PC-9 (cell line): ENCODE measurements around the gene GABARAPL2. TPM values are rescaled to one million over a fixed set of nuclear protein-coding genes. Genes with fewer than 3 reads are reported as not detected.

Experiments
- BruUV-seq: library from RNA; stranded (reverse); fragments of 400-500 nt; replicated peaks from 2 replicates; lab custom pipeline; 2021; lab: Mats Ljungman, UMichigan
- CTCF ChIA-PET: fragments of 300-600 bp; sonication (Branson Sonifier 250); formaldehyde crosslinking; loops from one replicate; lab custom pipeline; 2022; ENCODE audit warnings: antibody characterized with exemption; lab: Charles Lee
- POLR2A ChIA-PET: fragments of 300-600 bp; sonication (Branson Sonifier 250); formaldehyde crosslinking; loops from one replicate; lab custom pipeline; 2022; ENCODE audit warnings: antibody characterized with exemption; ENCODE audit not compliant: unreplicated experiment; lab: Charles Lee
- DNase-seq, 2 experiments: peaks; one replicate each; pipeline versions ENCODE4 v3.0.0 to v3.0.0-alpha.2; 2015 to 2022; ENCODE audit warnings: mixed read lengths in 1 of 2
- H2AFZ ChIP-seq: fragments of 200-600 bp; sonication (generic); 2 replicates; pipeline ENCODE4 v1.8.1; 2017; ENCODE audit warnings: antibody characterized with exemption
- H3F3A ChIP-seq: fragments of 200-600 bp; sonication (generic); 2 replicates; pipeline ENCODE4 v1.8.1; 2017; ENCODE audit warnings: antibody characterized with exemption, mild to moderate bottlenecking, low read depth; ENCODE audit not compliant: insufficient read depth
- H3K27ac ChIP-seq: fragments of 200-600 bp; sonication (generic); 2 replicates; pipeline ENCODE4 v1.6.1; 2016; ENCODE audit warnings: mixed run types
- H3K27me3 ChIP-seq: fragments of 200-600 bp; sonication (generic); 2 replicates; pipeline ENCODE4 v1.6.1; 2016; ENCODE audit warnings: low read depth, mixed run types; ENCODE audit not compliant: insufficient read depth
- H3K36me3 ChIP-seq: fragments of 200-600 bp; sonication (generic); 2 replicates; pipeline ENCODE4 v1.6.1; 2016; ENCODE audit warnings: low read depth, mixed run types
- H3K4me1 ChIP-seq: fragments of 200-600 bp; sonication (generic); replicated peaks from 2 replicates; pipeline ENCODE4 v1.6.1; 2016; ENCODE audit warnings: mixed run types; ENCODE audit not compliant: insufficient read depth
- H3K4me2 ChIP-seq: fragments of 200-600 bp; sonication (generic); 2 replicates; pipeline ENCODE4 v1.6.1; 2017; ENCODE audit warnings: mixed run types
- H3K4me3 ChIP-seq: fragments of 200-600 bp; sonication (generic); 2 replicates; pipeline ENCODE4 v1.6.1; 2016; ENCODE audit warnings: mixed run types
- H3K79me2 ChIP-seq: fragments of 200-600 bp; sonication (generic); 2 replicates; pipeline ENCODE4 v1.6.1; 2017; ENCODE audit warnings: low read depth, mixed run types
- H3K9me2 ChIP-seq: fragments of 200-600 bp; sonication (generic); 2 replicates; pipeline ENCODE4 v1.8.1; 2017; ENCODE audit warnings: mild to moderate bottlenecking; ENCODE audit not compliant: insufficient read depth
- H3K9me3 ChIP-seq: fragments of 200-600 bp; sonication (generic); 2 replicates; pipeline ENCODE4 v1.8.1; 2016; ENCODE audit warnings: low read depth; ENCODE audit not compliant: insufficient read depth
- H4K20me1 ChIP-seq: fragments of 200-600 bp; sonication (generic); 2 replicates; pipeline ENCODE4 v1.8.1; 2017; ENCODE audit not compliant: insufficient read depth
- CTCF ChIP-seq: fragments of 200-600 bp; sonication (generic); conservative IDR thresholded peaks from 2 replicates; pipeline ENCODE4 v1.6.1; 2017; ENCODE audit warnings: mixed run types, antibody characterized with exemption, mild to moderate bottlenecking, moderate library complexity
- EZH2 ChIP-seq: fragments of 200-600 bp; sonication (generic); IDR thresholded peaks from 2 replicates; pipeline ENCODE4 v1.8.0; 2017; ENCODE audit warnings: antibody characterized with exemption, low read depth
- intact Hi-C: fragments of 100-400 bp; cut with micrococcal nuclease; formaldehyde crosslinking; loops from one replicate; pipeline ENCODE4 v1.10.0; 2022; ENCODE audit not compliant: unreplicated experiment
- total RNA-seq: library from RNA; stranded (reverse); gene quantifications from 2 replicates; pipeline ENCODE4 v1.2.3, GENCODE V29; 2021

The GABARAPL2 gene
- total RNA-seq, 1 experiment from 2014 or later, result 103 TPM

- Histone ChIP-seq H2AFZ (no peak overlapping the region), H3K36me3 (peaks cover 33% of the 10 kb centered on the region), H4K20me1 (peaks cover 22% of the 10 kb centered on the region), H3F3A (peaks cover 5% of the 10 kb centered on the region; the same call in 1 of the 2 replicates), H3K9me2 (no peaks in the 10 kb centered on the region), H3K9me3 (no peaks in the 10 kb centered on the region), H3K4me1 (no peaks in the 10 kb centered on the region), H3K4me3 (no peak overlapping the region), H3K4me2 (no peak overlapping the region), H3K27ac (no peak overlapping the region), H3K27me3 (no peaks in the 10 kb centered on the region), H3K79me2 (no peaks in the 10 kb centered on the region)
- POLR2A ChIA-PET, result no interaction called here
- intact Hi-C loops, result no loop called here
- BruUV-seq, result no TSS peak
- DNase-seq, result no peak
- CTCF ChIA-PET, result interaction anchor here (0.6 kb wide), 1 partner anchor 59 kb away, joined by 3 read pairs; no protein-coding TSS in a partner anchor
- TF ChIP-seq EZH2 (no peak), CTCF (no peak)
These were observed 10.2 kb downstream of the GABARAPL2 start for GRCh38 chr16:75576384-75576811.

GRCh38 chr16:75578212-75578611, 12.0 kb downstream of the GABARAPL2 start:
- Histone ChIP-seq H3K9me3 (no peaks in the 10 kb centered on the region), H3K27me3 (no peaks in the 10 kb centered on the region), H3K27ac (no peak overlapping the region), H3K79me2 (no peaks in the 10 kb centered on the region), H3K4me3 (no peak overlapping the region), H3K9me2 (no peaks in the 10 kb centered on the region), H3K36me3 (peaks cover 26% of the 10 kb centered on the region), H4K20me1 (peaks cover 14% of the 10 kb centered on the region; the same call in 1 of the 2 replicates), H2AFZ (no peak overlapping the region), H3K4me1 (no peaks in the 10 kb centered on the region), H3F3A (peaks cover 7% of the 10 kb centered on the region; the same call in 1 of the 2 replicates), H3K4me2 (no peak overlapping the region)
- POLR2A ChIA-PET, result no interaction called here
- BruUV-seq, result no TSS peak
- CTCF ChIA-PET, result no interaction called here
- TF ChIP-seq EZH2 (no peak), CTCF (no peak)
- intact Hi-C loops, result no loop called here
- no peak for DNase-seq

- Histone ChIP-seq H3K4me3 (no peak overlapping the region), H4K20me1 (peaks cover 11% of the 10 kb centered on the region; the same call in 1 of the 2 replicates), H3K4me1 (no peaks in the 10 kb centered on the region), H3K36me3 (peaks cover 24% of the 10 kb centered on the region), H3K79me2 (no peaks in the 10 kb centered on the region), H3K9me2 (no peaks in the 10 kb centered on the region), H2AFZ (no peak overlapping the region), H3K4me2 (no peak overlapping the region), H3K27ac (no peak overlapping the region), H3K27me3 (no peaks in the 10 kb centered on the region), H3K9me3 (no peaks in the 10 kb centered on the region), H3F3A (peaks cover 9% of the 10 kb centered on the region; the same call in 1 of the 2 replicates)
- BruUV-seq, result no TSS peak
- no peak for DNase-seq
- CTCF ChIA-PET, result no interaction called here
- POLR2A ChIA-PET, result interaction anchor here (0.5 to 0.7 kb wide), 2 partner anchors 21 to 63 kb away, joined by 3 to 13 read pairs; no protein-coding TSS in a partner anchor
- TF ChIP-seq EZH2 (no peak), CTCF (no peak)
- intact Hi-C loops, result no loop called here
These were observed 12.5 kb downstream of the GABARAPL2 start for GRCh38 chr16:75578725-75579124.
